Liver (tissue), 9 donors: ENCODE results near the gene PLAAT5. TPM values are rescaled to one million over a fixed set of nuclear protein-coding genes. Genes with fewer than 3 reads are reported as not detected.
"Not testable (repeated sequence)": the region's sequence is repeated elsewhere in the genome, so short reads cannot be mapped to it uniquely, and the experiment has no call there.

Source experiments
- DNase-seq: peaks from one replicate; pipeline ENCODE4 v3.0.0-alpha.2; 2017; ENCODE audit warnings: low spot score
- H3K27ac ChIP-seq, 2 donors: one replicate each; pipeline ENCODE4 v1.7.0; 2013; ENCODE audit warnings: inconsistent platforms in 2 of 2, low read length in 2 of 2, control low read depth in 1 of 2, low read depth in 1 of 2, mild to moderate bottlenecking in 1 of 2
- H3K27me3 ChIP-seq, 4 donors: one replicate each; pipeline versions ENCODE4 v1.6.1 to v1.7.0; 2013; ENCODE audit warnings: low read length in 3 of 4, inconsistent platforms in 1 of 4, mild to moderate bottlenecking in 1 of 4, moderate library complexity in 1 of 4; ENCODE audit not compliant: control insufficient read depth in 4 of 4, insufficient read depth in 4 of 4
- H3K36me3 ChIP-seq, 4 donors: one replicate each; pipeline versions ENCODE4 v1.6.1 to v1.7.0; 2013; ENCODE audit warnings: low read length in 3 of 4, mild to moderate bottlenecking in 3 of 4, low read depth in 1 of 4, moderate library complexity in 1 of 4; ENCODE audit not compliant: control insufficient read depth in 4 of 4, insufficient read depth in 3 of 4
- H3K4me1 ChIP-seq, 4 donors: one replicate each; pipeline versions ENCODE4 v1.6.1 to v1.7.0; 2013; ENCODE audit warnings: low read length in 3 of 4, mild to moderate bottlenecking in 3 of 4, moderate library complexity in 1 of 4; ENCODE audit not compliant: control insufficient read depth in 4 of 4, insufficient read depth in 4 of 4
- H3K4me3 ChIP-seq, 3 donors: one replicate each; pipeline versions ENCODE4 v1.6.1 to v1.7.0; 2013; ENCODE audit warnings: low read length in 3 of 3, control low read depth in 1 of 3, low read depth in 1 of 3, mild to moderate bottlenecking in 1 of 3
- H3K9ac ChIP-seq, 2 donors: one replicate each; pipeline ENCODE4 v1.7.0; 2013; ENCODE audit warnings: low read length in 2 of 2, mild to moderate bottlenecking in 2 of 2, moderate library complexity in 2 of 2, control low read depth in 1 of 2, low read depth in 1 of 2
- H3K9me3 ChIP-seq, 4 donors: one replicate each; pipeline versions ENCODE4 v1.6.1 to v1.7.0; 2013; ENCODE audit warnings: low read length in 3 of 4; ENCODE audit not compliant: control insufficient read depth in 4 of 4
- EGR1 ChIP-seq, 2 donors: IDR thresholded peaks; 2 replicates each; pipeline ENCODE4 v1.6.1; 2016 to 2018; ENCODE audit warnings: antibody characterized with exemption in 2 of 2, low read depth in 2 of 2
- FOXA2 ChIP-seq: IDR thresholded peaks from 2 replicates; pipeline ENCODE4 v1.6.1; 2016; ENCODE audit warnings: antibody characterized with exemption
- GABPA ChIP-seq, 2 donors: IDR thresholded peaks in 1 of 2; conservative IDR thresholded peaks in 1 of 2; 2 replicates each; pipeline ENCODE4 v1.6.1; 2016; ENCODE audit warnings: antibody characterized with exemption in 2 of 2, mild to moderate bottlenecking in 1 of 2, moderate library complexity in 1 of 2
- HNF4A ChIP-seq, 2 donors: conservative IDR thresholded peaks; 2 replicates each; pipeline ENCODE4 v1.6.1; 2016; ENCODE audit warnings: antibody characterized with exemption in 2 of 2, mild to moderate bottlenecking in 2 of 2
- JUND ChIP-seq, 2 donors: IDR thresholded peaks; 2 replicates each; pipeline ENCODE4 v1.6.1; 2016; ENCODE audit warnings: antibody characterized with exemption in 2 of 2
- RXRA ChIP-seq, 2 donors: IDR thresholded peaks; 2 replicates each; pipeline ENCODE4 v1.6.1; 2017 to 2018; ENCODE audit warnings: antibody characterized with exemption in 2 of 2, mild to moderate bottlenecking in 1 of 2
- TAF1 ChIP-seq: conservative IDR thresholded peaks from 2 replicates; pipeline ENCODE4 v1.6.1; 2016; ENCODE audit warnings: antibody characterized with exemption, mild to moderate bottlenecking
- WGBS: extraction: QIAGEN DNeasy Blood & Tissue Kit; methylation state at CpG from one replicate; pipeline ENCODE4 v1.1.7; 2013; 5-methylcytosine and 5-hydroxymethylcytosine counted together
- polyA plus RNA-seq, 2 donors: library from polyadenylated mRNA; stranded (reverse) in 1 of 2; unstranded in 1 of 2; fragments of 200-250 nt in 1 of 2; fragments of >200 nt in 1 of 2; fragmentation: Nextera tagmentation in 1 of 2; extraction: Ambion mirVana in 1 of 2; gene quantifications; one replicate each; pipeline versions ENCODE4 v1.2.1 to v1.2.3, GENCODE V29; 2013 to 2015
- total RNA-seq, 2 donors: library from RNA; depleted of rRNA; stranded (reverse); fragments of >200 nt; gene quantifications; one replicate each; pipeline ENCODE4 v1.2.3, GENCODE V29; 2014
- TF ChIP-seq, protein P1 (sequence below): IDR thresholded peaks from 2 replicates; pipeline ENCODE4 v1.6.1; 2016; ENCODE audit warnings: antibody characterized with exemption, mild to moderate bottlenecking
- TF ChIP-seq, protein P2 (sequence below): IDR thresholded peaks from 2 replicates; pipeline ENCODE4 v1.6.1; 2016; ENCODE audit warnings: antibody characterized with exemption
- donor health status: healthy.
- donor health status: healthy.
- donor health status: healthy.
- donor health status: healthy.
- donor health status: healthy.

The PLAAT5 gene
- total and polyA plus RNA-seq, 4 donors, result 0.03 to 1.4 TPM; not detected in 2

DNA sequence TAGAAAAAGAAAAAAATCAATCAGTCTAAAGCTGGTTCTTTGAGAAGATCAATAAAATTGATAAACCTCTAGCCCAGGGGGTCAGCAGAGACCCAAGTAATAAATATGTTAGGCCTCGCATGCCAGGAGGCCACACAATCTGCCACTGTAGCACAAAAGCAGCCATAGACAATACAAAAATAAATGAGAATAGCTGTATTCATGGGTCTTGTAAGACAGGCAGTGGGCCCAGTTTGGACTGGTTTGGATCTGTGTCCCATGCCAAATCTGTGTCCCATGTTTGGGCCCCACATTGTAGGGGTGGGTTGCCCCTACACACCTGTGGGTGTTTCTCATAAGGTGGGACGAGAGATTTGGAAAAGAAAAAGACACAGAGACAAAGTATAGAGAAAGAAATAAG, 39.1 kb upstream of the PLAAT5 start (continued):
- TF ChIP-seq, protein P1, sequence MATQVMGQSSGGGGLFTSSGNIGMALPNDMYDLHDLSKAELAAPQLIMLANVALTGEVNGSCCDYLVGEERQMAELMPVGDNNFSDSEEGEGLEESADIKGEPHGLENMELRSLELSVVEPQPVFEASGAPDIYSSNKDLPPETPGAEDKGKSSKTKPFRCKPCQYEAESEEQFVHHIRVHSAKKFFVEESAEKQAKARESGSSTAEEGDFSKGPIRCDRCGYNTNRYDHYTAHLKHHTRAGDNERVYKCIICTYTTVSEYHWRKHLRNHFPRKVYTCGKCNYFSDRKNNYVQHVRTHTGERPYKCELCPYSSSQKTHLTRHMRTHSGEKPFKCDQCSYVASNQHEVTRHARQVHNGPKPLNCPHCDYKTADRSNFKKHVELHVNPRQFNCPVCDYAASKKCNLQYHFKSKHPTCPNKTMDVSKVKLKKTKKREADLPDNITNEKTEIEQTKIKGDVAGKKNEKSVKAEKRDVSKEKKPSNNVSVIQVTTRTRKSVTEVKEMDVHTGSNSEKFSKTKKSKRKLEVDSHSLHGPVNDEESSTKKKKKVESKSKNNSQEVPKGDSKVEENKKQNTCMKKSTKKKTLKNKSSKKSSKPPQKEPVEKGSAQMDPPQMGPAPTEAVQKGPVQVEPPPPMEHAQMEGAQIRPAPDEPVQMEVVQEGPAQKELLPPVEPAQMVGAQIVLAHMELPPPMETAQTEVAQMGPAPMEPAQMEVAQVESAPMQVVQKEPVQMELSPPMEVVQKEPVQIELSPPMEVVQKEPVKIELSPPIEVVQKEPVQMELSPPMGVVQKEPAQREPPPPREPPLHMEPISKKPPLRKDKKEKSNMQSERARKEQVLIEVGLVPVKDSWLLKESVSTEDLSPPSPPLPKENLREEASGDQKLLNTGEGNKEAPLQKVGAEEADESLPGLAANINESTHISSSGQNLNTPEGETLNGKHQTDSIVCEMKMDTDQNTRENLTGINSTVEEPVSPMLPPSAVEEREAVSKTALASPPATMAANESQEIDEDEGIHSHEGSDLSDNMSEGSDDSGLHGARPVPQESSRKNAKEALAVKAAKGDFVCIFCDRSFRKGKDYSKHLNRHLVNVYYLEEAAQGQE, result no peak
- no peak for TF ChIP-seq TAF1
- TF ChIP-seq EGR1 (IDR thresholded peaks at IDR 0.05; ENCODE audit: low read depth in 2 of 2), result no peak
- TF ChIP-seq FOXA2, result no peak
- TF ChIP-seq JUND (IDR thresholded peaks at IDR 0.05), result no peak
- no peak for TF ChIP-seq HNF4A (conservative IDR thresholded peaks at IDR 0.05)
- no peak for TF ChIP-seq GABPA (IDR thresholded peaks at IDR 0.05 in 1 of 2, conservative IDR thresholded peaks at IDR 0.05 in 1 of 2)

DNA sequence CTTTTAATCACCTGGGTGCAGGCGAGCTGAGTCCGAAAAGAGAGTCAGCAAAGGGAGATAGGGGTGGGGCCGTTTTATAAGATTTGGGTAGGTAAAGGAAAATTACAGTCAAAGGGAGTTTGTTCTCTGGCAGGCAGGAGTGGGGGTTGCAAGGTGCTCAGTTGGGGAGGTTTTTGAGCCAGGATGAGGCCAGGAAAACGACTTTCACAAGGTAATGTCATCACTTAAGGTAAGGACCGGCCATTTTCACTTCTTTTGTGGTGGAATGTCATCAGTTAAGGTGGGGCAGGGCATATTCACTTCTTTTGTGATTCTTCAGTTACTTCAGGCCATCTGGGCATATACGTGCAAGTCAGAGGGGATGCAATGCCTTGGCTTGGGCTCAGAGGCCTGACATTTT, 38.4 kb upstream of the PLAAT5 start:
- not testable (repeated sequence) for H3K9me3 ChIP-seq, H3K9ac ChIP-seq, H3K4me3 ChIP-seq, H3K27me3 ChIP-seq, H3K36me3 ChIP-seq, H3K4me1 ChIP-seq, H3K27ac ChIP-seq, DNase-seq
- WGBS, result 73% methylated on average over 6 of the region's 6 CpGs

DNA sequence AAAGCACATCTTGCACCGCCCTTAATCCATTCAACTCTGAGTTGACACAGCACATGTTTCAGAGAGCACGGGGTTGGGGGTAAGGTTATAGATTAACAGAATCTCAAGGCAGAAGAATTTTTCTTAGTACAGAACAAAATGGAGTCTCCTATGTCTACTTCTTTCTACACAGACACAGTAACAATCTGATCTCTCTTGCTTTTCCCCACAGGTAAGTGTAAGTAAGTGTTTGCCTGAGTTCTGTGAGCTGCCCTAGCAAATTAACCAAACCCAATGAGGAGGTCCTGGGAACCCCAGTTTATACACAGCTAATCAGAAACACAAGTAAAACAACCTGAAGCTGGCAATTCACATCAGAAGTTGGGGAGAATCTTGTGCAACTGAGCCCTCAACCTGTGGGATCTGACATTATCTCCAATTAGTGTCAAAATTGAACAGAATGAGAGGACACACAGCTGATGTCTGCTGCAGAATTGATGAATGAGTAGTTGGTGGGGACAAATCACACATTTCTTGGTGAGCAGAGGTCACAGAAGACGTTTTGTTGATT, 37.8 kb upstream of the PLAAT5 start:
- 82% methylated on average over 1 of the region's 3 CpGs for WGBS
- H3K27ac ChIP-seq, H3K27me3 ChIP-seq, DNase-seq, H3K9ac ChIP-seq, H3K9me3 ChIP-seq, H3K4me3 ChIP-seq, H3K4me1 ChIP-seq, H3K36me3 ChIP-seq: not testable (repeated sequence)

DNA sequence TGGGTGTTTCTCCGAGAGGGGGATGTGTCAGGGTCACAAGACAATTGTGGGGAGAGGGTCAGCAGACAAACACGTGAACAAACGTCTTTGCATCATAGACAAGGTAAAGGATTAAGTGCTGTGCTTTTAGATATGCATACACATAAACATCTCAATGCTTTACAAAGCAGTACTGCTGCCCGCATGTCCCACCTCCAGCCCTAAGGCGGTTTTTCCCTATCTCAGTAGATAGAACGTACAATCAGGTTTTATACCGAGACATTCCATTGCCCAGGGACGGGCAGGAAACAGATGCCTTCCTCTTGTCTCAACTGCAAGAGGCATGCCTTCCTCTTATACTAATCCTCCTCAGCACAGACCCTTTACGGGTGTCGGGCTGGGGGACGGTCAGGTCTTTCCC, 37.2 kb upstream of the PLAAT5 start:
- WGBS, result 61% methylated on average over 8 of the region's 11 CpGs
- not testable (repeated sequence) for H3K27me3 ChIP-seq, H3K27ac ChIP-seq, H3K9ac ChIP-seq, H3K4me3 ChIP-seq, DNase-seq, H3K4me1 ChIP-seq, H3K9me3 ChIP-seq, H3K36me3 ChIP-seq

DNA sequence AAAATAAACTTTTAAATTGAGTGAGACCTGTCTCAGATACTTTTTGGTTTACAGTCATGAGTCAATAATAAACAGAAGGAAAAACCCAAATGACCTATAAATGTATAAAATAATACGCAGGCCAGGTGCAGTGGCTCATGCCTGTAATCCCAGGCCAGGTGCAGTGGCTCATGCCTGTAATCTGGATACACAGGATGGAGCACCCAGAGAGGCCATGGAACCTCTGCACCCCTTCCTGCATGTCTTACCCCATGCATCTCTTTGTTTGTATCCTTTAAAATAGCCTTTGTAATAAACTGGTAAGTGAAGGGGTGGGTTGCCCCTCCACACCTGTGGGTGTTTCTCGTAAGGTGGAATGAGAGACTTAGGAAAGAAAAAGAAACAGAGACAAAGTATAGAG, 36.7 kb upstream of the PLAAT5 start:
- Histone ChIP-seq H3K4me1 (peaks cover 0 to 5% (median 0%) of the 10 kb centered on the region in 4 donors), H3K27ac (no peak overlapping the region), H3K36me3 (no peaks in the 10 kb centered on the region), H3K9me3 (peaks cover 0 to 9% (median 0%) of the 10 kb centered on the region in 4 donors), H3K4me3 (no peak overlapping the region), H3K27me3 (no peaks in the 10 kb centered on the region), H3K9ac (no peak overlapping the region)
- TF ChIP-seq, protein P2, sequence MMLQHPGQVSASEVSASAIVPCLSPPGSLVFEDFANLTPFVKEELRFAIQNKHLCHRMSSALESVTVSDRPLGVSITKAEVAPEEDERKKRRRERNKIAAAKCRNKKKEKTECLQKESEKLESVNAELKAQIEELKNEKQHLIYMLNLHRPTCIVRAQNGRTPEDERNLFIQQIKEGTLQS, result no peak
- TF ChIP-seq GABPA (IDR thresholded peaks at IDR 0.05 in 1 of 2, conservative IDR thresholded peaks at IDR 0.05 in 1 of 2), result no peak
- TF ChIP-seq RXRA (IDR thresholded peaks at IDR 0.05), result no peak
- 95% methylated on average over 2 of the region's 2 CpGs for WGBS
- DNase-seq, result no peak
